ENCODE results near the gene CYB5R4. TPM values are rescaled to one million over a fixed set of nuclear protein-coding genes. Genes with fewer than 3 reads are reported as not detected.
"Not testable (repeated sequence)": the region's sequence is repeated elsewhere in the genome, so short reads cannot be mapped to it uniquely, and the experiment has no call there.

The CYB5R4 gene
- total RNA-seq, 1 donor from 2014 or later: 24.6 TPM

DNA sequence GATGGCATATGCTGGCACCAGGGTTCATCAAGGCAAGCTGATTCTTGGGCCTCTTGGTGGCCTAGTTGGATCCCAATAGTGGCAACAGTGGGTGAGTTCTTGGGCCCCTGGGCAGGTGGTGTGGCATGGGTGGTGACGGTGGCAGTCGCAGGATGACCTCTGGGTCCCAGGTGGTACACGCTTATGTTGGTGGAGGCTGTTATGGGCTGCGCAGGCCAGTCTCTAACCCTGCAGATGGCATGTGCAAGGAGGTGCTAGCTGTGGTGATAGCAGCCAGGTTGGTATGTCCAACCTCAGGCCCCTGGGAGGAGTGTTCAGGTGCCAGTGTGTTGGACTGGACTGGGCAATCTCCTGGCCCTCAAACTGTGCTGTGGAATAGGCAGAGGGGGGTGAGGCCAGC lies 46.2 kb downstream of the CYB5R4 start:
- no peak for DNase-seq (ENCODE audit: low spot score)

DNA sequence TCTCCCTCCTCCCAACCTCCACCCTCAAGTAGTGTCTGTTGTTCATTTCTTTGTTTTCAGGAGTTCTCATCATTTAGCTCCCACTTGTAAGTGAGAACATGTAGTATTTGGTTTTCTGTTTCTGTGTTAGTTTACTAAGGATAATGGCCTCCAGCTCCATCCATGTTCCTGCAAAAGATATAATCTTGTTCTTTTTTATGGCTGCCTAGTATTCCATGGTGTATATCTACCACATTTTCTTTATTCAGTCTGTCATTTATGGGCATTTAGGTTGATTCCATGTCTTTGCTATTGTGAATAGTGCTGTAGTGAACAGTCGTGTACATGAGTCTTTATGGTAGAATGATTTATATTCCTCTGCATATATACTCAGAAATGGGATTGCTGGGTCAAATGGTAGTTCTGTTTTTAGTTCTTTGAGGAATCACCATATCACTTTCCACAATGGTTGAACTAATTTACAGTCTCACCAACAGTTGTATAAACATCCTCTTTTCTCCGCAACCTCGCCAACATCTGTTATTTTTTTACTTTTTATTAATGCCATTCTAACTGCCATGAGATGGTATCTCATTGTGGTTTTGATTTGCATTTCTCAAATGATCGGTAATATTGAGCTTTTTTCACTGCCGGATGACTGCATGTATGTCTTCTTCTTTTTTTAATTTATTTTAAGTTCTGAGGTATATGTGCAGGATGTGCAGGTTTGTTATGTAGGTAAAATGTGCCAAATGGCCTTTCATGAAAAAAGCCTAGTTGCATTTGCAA lies 48.3 kb downstream of the CYB5R4 start:
- not testable (repeated sequence) for DNase-seq (ENCODE audit: low spot score)

DNA sequence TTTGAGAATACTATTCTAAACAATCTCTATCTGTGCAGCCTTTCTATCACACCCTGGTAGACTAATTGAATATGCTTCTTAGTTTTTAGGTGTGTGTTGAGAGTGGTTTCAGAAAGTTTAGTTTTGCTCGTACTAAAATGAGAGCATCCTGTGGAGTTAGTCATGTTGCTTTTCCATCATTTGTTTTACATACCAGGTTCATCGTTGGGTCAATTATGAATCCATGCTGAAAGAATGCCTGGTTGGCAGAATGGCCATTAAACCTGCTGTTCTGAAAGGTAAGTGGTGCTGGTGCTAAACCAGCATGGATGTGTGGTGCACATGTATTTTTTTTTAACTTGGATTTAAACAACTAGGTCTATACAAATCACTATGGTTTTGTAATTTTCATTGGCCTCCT lies 49.3 kb downstream of the CYB5R4 start:
- no peak for DNase-seq (ENCODE audit: low spot score)

DNA sequence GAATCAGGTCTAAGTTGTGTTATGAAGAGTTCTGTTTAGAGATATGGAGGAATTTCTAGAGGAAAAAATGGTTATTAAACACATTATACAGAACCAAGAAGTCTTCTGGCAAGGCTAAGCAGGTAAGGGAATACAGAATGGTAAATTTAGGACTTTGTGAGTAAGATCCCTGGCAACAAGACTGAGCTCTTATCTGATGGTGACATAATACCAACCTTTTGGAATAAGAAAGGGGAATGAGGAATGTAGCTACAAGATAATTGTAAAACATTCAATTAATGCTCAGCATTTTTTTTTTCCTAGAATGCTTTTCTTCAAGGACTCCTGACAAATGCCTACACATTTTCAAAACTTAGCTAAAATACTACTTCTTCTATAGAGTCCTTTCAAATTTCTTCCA lies 51.8 kb downstream of the CYB5R4 start:
- no peak for DNase-seq (ENCODE audit: low spot score)

DNA sequence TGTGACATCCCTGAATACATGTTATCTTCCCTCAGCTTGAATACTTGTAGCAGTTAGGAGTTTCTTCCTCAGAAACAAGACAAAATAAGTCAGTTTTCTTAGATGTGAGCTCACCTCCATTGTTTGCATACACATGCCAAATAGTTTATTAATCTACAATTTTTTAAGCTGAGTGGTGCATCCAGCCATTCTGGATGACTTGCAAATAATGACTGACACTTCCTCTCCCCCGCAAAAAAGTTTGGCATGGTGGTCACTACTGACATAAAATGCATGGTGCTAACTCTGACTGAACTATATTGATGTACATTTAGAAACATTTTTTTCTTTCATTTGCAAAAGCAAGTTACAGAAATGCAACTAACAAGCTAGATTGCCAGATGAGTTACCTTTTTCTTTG lies 55.5 kb downstream of the CYB5R4 start:
- DNase-seq (ENCODE audit: low spot score): no peak

DNA sequence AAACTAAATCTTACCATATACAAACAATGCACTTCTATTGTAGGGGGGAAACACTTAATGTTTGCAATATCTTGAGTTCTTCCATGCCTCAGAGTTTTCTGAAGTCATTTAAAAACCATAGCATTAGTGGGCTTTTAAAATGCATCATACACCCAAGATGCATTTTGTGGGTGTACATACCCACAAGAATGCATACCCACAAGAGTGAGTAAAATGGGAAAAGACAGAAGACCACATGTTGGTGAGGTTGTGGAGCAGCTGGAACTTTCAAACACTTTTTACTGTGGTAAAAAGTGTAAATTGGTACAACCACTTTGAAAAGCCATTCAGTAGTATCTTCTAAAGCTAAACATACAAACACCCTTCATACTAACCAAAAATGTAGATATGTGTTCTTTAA lies 57.5 kb downstream of the CYB5R4 start:
- no peak for DNase-seq (ENCODE audit: low spot score)

DNA sequence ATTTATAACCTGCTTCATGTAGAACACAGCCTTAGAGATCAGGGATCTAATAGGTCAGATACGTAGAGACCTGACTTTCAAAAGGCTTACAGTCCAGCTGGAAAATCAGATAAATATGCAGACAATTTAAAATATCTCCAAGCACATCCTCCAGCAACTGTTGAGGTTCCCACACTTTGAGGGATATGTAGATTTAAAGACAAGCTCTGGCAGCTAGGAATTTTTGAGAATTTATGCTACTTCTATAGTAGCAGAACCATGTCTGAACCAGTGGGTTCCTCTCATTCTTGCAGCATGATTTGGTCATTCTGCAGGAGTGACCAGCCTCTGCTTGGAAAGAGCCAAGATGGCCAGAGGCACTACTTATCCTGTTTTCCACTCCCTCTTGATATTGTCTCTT lies 60.5 kb downstream of the CYB5R4 start:
- no peak for DNase-seq (ENCODE audit: low spot score)

DNA sequence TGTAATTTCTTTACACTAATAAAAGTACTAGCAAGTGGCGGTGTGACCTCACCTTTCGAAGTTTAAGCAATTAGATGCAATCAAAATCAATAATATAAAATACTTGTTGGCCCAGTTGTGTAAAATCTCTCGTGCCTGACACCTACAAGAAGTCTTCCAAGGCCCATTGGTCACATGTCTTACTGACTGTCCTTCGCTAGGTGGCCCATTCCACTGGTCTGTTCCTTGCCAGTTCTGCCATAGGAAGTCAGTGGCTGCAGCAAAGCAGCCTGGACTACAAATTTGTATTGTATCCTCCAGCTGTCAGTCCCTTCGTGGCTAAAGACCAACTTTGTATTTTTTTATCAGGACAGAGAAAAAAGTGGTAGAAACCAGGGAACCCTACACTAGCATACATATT lies 61.8 kb downstream of the CYB5R4 start:
- DNase-seq (ENCODE audit: low spot score): no peak

DNA sequence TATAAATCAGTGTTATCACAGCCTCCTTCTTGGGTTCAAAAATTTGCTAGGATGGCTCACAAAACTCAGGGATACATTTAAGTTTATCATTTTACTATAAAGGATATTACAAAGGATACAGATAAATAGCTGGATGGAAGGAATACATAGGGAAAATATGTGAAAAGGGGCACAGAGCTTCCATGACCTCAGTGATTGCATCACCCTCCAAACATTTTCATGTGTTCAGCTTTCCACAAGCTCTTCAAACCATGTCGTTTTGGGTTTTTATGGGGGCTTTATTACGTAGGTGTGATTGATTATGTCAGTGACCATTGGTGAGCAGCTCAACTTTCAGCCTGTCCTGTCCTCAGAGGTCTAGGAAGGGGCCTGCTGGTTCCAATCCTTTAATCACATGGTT lies 68.0 kb downstream of the CYB5R4 start:
- DNase-seq (ENCODE audit: low spot score): no peak

DNA sequence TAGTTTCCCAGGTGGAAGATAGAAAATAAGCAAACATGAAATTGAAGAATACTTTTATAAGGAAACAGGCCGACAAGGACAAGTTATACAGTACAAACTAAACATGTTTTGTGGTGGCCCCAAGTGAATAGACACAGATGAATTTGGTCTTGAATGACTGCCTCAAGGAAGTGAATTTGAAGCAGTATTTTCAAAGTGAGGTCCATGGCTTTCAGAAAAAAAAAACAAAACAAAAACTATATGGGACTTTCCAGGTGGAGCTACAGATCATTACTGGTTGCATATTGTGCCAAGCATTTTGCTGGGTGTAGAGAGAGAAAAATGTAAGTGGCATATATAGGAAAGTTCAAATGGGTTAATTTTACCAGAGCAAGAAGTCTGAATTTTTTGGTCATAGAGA lies 68.8 kb downstream of the CYB5R4 start:
- no peak for DNase-seq (ENCODE audit: low spot score)

DNA sequence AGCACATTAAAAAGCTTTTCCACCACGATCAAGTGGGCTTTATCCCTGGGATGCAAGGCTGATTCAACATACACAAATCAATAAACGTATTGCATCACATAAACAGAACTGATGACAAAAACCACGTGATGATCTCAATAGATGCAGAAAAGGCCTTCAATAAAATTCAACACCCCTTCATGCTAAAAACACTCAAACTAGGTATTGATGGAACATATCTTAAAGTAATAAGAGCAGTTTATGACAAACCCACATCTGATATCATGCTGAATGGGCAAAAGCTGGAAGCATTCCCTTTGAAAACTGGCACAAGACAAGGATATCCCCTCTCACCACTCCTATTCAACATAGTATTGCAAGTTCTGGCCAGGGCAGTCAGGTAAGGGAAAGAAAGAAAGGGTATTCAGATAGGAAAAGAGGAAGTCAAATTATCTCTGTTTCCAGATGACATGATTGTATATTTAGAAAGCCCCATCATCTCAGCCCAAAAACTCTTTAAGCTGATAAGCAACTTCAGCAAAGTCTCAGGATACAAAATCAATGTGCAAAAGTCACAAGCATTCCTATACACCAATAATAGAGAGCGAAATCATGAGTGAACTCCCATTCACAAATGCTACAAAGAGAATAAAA lies 86.8 kb downstream of the CYB5R4 start:
- not testable (repeated sequence) for DNase-seq (ENCODE audit: low spot score)

DNA sequence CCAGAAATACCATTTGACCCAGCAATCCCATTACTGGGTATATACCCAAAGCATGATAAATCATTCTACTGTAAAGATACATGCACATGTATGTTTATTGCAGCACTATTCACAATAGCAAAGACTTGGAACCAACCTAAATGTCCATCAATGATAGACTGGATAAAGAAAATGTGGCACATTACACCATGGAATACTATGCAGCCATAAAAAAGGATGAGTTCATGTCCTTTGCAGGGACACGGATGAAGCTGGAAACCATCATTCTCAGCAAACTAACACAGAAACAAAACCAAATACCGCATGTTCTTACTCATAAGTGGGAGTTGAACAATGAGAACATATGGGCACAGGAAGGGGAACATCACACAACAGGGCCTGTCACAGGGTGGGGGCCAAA lies 88.5 kb downstream of the CYB5R4 start:
- DNase-seq (ENCODE audit: low spot score): not testable (repeated sequence)

DNA sequence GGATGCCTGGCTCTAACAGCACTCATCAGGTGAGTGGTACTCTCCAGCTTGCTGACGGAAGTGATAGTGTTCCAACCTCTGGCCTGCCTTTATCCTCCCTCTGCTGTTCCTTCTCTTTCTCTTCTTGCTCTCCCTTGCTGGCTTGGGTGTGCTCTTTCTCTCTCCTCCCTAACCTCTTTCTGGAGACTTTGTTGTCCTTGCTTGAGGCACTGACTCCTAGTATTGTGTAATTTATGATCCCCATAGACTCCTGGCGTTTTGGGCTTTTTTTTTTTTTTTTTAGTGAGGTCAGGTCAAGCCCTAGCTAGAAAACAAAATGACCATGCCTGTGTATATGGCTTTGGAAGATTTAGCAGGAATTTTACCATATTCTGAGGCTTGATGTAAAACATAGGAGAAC lies 89.4 kb downstream of the CYB5R4 start:
- DNase-seq (ENCODE audit: low spot score): no peak

DNA sequence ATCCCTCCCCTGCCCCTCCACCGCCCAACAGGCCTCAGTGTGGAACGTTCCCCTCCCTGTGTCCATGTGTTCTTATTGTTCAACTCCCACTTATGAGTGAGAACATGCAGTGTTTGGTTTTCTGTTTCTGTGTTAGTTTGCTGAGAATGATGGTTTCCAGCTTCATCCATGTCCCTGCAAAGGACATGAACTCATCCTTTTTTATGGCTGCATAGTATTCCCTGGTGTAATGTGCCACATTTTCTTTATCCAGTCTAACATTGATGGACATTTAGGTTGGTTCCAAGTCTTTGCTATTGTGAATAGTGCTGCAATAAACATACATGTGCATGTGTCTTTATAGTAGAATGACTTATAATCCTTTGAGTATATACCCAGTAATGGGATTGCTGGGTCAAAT lies 91.9 kb downstream of the CYB5R4 start:
- not testable (repeated sequence) for DNase-seq (ENCODE audit: low spot score)

DNA sequence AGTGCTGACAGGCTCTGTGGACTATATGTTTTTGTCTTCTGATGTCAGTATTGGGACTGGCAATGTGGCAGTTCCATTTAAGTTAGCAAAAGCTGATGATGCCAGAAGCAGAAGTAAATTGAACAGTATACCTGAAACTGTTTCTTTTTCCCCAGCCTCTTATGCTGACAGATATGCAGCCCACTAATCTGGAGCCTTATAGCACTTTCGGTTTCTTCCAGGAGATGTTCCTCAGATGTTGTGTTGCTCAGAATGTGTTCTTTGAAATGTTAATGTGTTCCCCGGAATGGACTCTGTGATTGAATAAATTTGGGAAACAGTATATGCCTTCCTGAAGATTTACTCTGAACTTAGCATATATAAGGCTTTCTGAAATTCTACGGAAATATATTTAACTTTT lies 93.3 kb downstream of the CYB5R4 start:
- DNase-seq (ENCODE audit: low spot score): no peak

DNA sequence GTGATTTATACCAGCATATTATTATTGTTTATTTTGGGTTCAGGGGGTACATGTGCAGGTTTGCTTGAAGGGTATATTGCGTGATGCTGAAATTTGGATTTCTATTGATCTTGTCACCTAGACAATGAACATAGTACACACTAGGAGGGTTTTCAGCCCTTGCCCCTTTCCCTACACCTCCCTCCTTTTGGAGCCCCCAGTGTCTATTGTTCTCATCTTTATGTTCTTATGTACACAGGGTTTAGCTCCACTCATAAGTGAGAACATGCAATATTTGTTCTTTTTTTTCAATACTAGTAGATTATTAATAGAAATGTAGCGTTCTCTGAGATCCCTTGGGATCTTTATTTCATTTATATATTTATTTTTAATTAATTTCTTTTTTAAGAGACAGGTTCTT lies 94.9 kb downstream of the CYB5R4 start:
- DNase-seq (ENCODE audit: low spot score): no peak

DNA sequence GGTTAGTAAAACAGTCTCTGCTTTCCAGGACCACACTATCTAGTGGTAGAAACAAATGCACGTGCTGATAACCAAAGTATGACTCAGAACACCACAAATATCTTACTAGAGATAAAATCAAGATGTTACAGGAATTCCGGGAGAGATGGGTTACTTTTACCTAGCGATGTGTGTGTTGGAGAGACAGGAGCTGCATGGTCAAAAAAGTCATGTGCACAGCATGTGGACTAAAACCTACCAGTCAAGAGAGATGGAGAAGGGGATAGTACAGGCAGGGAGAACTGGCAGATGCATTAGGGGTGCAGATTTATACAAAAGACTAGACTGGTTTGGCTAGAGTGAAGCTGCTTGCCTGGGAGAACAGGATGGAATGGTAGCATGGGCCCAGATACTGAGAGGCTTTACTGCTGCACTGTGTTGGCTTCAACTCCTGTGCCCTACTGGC lies 98.8 kb downstream of the CYB5R4 start:
- no peak for DNase-seq (ENCODE audit: low spot score)

DNA sequence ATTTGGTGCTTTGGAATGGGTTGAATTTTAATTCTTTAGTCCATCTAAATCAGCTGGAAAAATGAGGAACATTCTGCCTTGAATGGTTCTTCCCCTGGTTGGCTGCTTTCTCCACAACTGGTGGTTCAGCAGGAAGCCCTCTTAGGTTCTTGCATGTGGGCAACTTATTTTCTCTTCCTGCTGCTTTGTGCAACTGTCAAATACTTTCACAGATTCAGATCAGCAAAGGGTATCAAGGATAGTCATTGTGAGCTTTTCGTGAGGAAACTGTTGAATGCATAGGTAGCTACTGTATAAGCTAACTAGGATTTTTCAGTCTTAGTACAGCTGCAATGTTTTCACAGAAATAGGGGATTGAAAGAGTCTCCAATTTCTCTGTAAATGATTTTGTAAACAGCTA lies 101.2 kb downstream of the CYB5R4 start:
- DNase-seq (ENCODE audit: low spot score): no peak

DNA sequence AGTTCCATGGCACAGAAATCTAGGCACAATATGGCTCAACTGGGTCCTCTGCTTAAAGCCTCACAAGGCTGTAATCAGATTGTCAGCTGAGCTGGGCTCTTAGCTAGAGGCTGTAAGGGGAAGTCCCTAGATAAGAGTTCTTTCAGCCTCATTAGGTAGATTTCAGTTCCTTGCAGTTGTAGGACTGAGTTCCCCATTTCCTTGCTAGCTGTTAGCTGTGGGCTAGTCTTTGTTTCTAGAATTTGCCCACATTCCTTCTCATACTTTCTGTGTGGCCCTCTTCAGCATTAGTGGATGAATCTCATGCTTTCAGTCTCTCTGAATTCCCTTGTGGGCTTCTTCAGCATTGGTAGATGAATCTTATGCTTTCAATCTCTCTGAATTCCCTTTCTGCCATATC lies 103.1 kb downstream of the CYB5R4 start:
- DNase-seq (ENCODE audit: low spot score): no peak

DNA sequence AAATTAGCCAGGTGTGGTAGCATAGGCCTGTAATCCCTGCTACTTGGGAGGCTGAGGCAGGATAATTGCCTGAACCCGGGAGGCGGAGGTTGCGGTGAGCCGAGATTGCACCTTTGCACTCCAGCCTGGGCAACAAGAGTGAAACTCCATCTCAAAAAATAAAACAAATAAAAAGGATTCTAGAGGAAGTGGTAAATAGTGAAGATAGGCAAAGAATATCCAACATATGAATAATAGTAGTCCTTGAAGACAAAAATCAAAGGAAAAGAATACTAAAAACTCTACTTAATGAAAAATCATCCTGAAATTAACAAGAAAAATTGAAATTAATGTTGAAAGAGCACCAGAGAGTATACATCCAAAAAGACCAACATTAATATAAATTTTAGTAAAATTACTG lies 107.0 kb downstream of the CYB5R4 start:
- no peak for DNase-seq (ENCODE audit: low spot score)

DNA sequence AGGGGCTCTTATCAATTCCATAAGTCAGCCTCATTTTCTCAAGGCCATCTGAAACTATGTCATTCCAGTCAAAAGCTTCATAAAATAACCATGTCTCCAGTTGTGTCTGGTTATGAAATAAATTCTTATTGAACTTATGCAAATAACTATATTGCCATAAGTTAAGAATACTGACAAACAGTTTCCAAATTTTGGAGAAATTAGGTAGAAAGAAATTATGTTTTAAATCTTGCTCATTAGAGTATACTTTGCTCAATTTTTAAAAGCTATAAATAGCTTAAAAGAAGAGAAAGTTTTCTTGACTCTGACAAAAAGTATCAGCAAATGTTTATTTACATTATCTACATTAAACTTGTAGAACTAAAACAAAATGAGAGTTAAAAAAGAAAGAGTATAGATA lies 111.1 kb downstream of the CYB5R4 start:
- DNase-seq (ENCODE audit: low spot score): no peak

DNA sequence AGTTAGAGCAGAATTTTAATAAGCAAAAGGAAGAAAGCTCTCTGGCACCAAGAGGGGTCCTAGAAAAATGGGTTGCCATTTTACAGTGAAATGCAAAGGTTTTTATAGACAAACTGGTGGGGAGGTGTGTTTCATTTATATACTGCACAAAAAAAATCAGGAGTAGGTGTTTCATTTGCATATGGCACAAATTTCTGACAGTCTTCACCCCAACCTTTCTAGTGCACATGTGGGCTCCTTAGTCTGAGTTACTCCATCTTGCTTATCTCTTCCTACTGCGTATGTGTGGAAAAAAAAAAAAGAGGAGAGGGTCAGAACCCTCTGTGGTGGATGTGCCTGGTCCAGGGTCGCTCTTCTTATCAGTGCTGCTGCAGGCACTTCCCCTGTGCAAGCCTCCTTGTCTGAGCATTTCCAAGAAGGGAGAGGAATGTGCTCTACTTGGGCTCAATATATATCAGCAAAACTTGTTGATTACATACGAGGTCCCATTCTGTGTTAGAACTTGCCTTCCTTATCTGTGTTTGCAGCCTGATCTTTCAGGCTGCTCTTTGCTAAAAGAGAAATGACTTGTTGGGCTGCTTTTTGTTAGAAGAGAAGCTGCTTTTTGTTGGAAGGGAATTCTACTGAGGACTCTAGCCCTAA lies 115.0 kb downstream of the CYB5R4 start:
- DNase-seq (ENCODE audit: low spot score): no peak

All from mesenteric fat pad (tissue), 1 donor.